A549 (cell line): ENCODE data around the gene PRXL2A. TPM values are rescaled to one million over a fixed set of nuclear protein-coding genes. Genes with fewer than 3 reads are reported as not detected.

Experiments used
- ATAC-seq, 2 experiments: fragments of 200-7000 bp in 1 of 2; fragments of >200 bp in 1 of 2; cut with Nextera tagmentation in 1 of 2; cut with Tn5 transposase in 1 of 2; 3 replicates each; pipeline versions ENCODE4 v1.8.0 to v1.9.1; 2018 to 2020; ENCODE audit warnings: mild to moderate bottlenecking in 1 of 2, moderate library complexity in 1 of 2
- CTCF ChIA-PET: fragments of 300-600 bp; sonication (Branson Sonifier 250); formaldehyde crosslinking; extraction: SDS; loops from one replicate; lab custom pipeline; 2021; ENCODE audit warnings: antibody characterized with exemption, inconsistent platforms; lab: Yijun Ruan, JAX
- POLR2A ChIA-PET: fragments of 350-600 bp; formaldehyde crosslinking; extraction: SDS; loops from one replicate; lab custom pipeline; 2021; ENCODE audit warnings: antibody characterized with exemption, inconsistent platforms; lab: Yijun Ruan, JAX
- DNase-seq, 2 experiments: peaks; one replicate each; pipeline versions ENCODE4 v3.0.0 to v3.0.0-alpha.2; 2011 to 2016; ENCODE audit warnings: low read depth in 1 of 2, low spot score in 1 of 2
- FAIRE-seq: peaks from 2 replicates; lab custom pipeline; 2011; peaks lifted over from hg19 to GRCh38; lab: Jason Lieb, UNC
- H3K27ac ChIP-seq, 2 experiments: fragments of >200 bp; sonication (Bioruptor Twin); formaldehyde crosslinking; 3 replicates each; pipeline ENCODE4 v1.5.1; 2016 to 2017
- H3K4me1 ChIP-seq: fragments of >200 bp; sonication (Bioruptor Twin); formaldehyde crosslinking; 3 replicates; pipeline ENCODE4 v1.6.1; 2016
- H3K4me2 ChIP-seq: fragments of >200 bp; sonication (Bioruptor Twin); formaldehyde crosslinking; 3 replicates; pipeline ENCODE4 v1.6.1; 2016
- H3K4me3 ChIP-seq: fragments of >200 bp; sonication (Bioruptor Twin); formaldehyde crosslinking; 3 replicates; pipeline ENCODE4 v1.5.1; 2016
- H3K9me3 ChIP-seq: fragments of >200 bp; sonication (Bioruptor Twin); formaldehyde crosslinking; 3 replicates; pipeline ENCODE4 v1.6.1; 2016
- CEBPB ChIP-seq, 2 experiments: fragments of >200 bp in 1 of 2; sonication (Bioruptor Twin) in 1 of 2; formaldehyde crosslinking in 1 of 2; IDR thresholded peaks; 2 replicates each; pipeline ENCODE4 v1.6.1; 2012 to 2016
- EHMT2 ChIP-seq: fragments of 200-600 bp; sonication (generic); IDR thresholded peaks from 2 replicates; pipeline ENCODE4 v1.6.1; 2016; ENCODE audit warnings: antibody characterized with exemption, low read depth, mild to moderate bottlenecking, moderate library complexity
- ELK1 ChIP-seq: fragments of 150-350 bp; IDR thresholded peaks from 2 replicates; pipeline ENCODE4 v1.6.1; 2014; ENCODE audit warnings: low read depth, mild to moderate bottlenecking, low read length
- EP300 ChIP-seq, 2 experiments: fragments of >200 bp; sonication (Bioruptor Twin); formaldehyde crosslinking; IDR thresholded peaks; 2 replicates in 1 of 2; 3 replicates in 1 of 2; pipeline ENCODE4 v1.6.1; 2016 to 2017
- ESRRA ChIP-seq: fragments of 150-350 bp; IDR thresholded peaks from 2 replicates; pipeline ENCODE4 v1.6.1; 2014; ENCODE audit warnings: mild to moderate bottlenecking, low read length, borderline replicate concordance
- FOSB ChIP-seq: fragments of 250-450 bp; sonication (Bioruptor Pico); IDR thresholded peaks from 2 replicates; pipeline ENCODE4 v1.5.0; 2020; ENCODE audit warnings: mild to moderate bottlenecking, moderate library complexity
- FOSL2 ChIP-seq, 2 experiments: fragments of 450-650 bp in 1 of 2; fragments of >200 bp in 1 of 2; sonication (Bioruptor Twin) in 1 of 2; formaldehyde crosslinking; IDR thresholded peaks; 2 replicates each; pipeline versions ENCODE4 v1.5.0 to v1.6.1; 2016 to 2020; ENCODE audit warnings: mild to moderate bottlenecking in 1 of 2, moderate library complexity in 1 of 2
- HEYL ChIP-seq: fragments of 250-450 bp; sonication (Bioruptor Pico); IDR thresholded peaks from 2 replicates; pipeline ENCODE4 v1.8.0; 2021; ENCODE audit warnings: mild to moderate bottlenecking, moderate library complexity
- JUNB ChIP-seq: fragments of >200 bp; sonication (Bioruptor Twin); formaldehyde crosslinking; IDR thresholded peaks from 2 replicates; pipeline ENCODE4 v1.6.1; 2016
- KDM1A ChIP-seq: fragments of 200-600 bp; sonication (generic); IDR thresholded peaks from 2 replicates; pipeline ENCODE4 v1.6.1; 2016; ENCODE audit warnings: low read depth, mild to moderate bottlenecking
- MAFK ChIP-seq: fragments of 450-650 bp; IDR thresholded peaks from 2 replicates; pipeline ENCODE4 v1.6.1; 2014; ENCODE audit not compliant: partially characterized antibody
- MAZ ChIP-seq: fragments of 150-350 bp; IDR thresholded peaks from 2 replicates; pipeline ENCODE4 v1.6.1; 2014; ENCODE audit warnings: antibody characterized with exemption, low read depth, low read length, borderline replicate concordance
- RAD21 ChIP-seq, 2 experiments: fragments of >200 bp in 1 of 2; sonication (Bioruptor Twin) in 1 of 2; formaldehyde crosslinking in 1 of 2; IDR thresholded peaks in 1 of 2; conservative IDR thresholded peaks in 1 of 2; 2 replicates in 1 of 2; 3 replicates in 1 of 2; pipeline ENCODE4 v1.6.1; 2012 to 2018; ENCODE audit warnings: inconsistent platforms in 1 of 2
- RFX5 ChIP-seq: fragments of 450-650 bp; IDR thresholded peaks from 2 replicates; pipeline ENCODE4 v1.7.1; 2014; ENCODE audit warnings: antibody characterized with exemption, mild to moderate bottlenecking, moderate library complexity
- RNF2 ChIP-seq: fragments of 200-600 bp; sonication (generic); IDR thresholded peaks from 2 replicates; pipeline ENCODE4 v1.6.1; 2016; ENCODE audit warnings: low read depth, mild to moderate bottlenecking, antibody characterized with exemption, moderate library complexity, borderline replicate concordance
- ZC3H11A ChIP-seq: fragments of 450-650 bp; IDR thresholded peaks from 2 replicates; pipeline ENCODE4 v1.6.1; 2014; ENCODE audit warnings: antibody characterized with exemption, mild to moderate bottlenecking
- WGBS: methylation state at CpG from one replicate; pipeline ENCODE4 v1.1.6; 2017; ENCODE audit errors: missing lambda C conversion rate; 5-methylcytosine and 5-hydroxymethylcytosine counted together
- polyA plus RNA-seq, 4 experiments: library from polyadenylated mRNA; depleted of rRNA in 3 of 4; stranded (reverse); fragments of >200 nt; fragmentation: RNase III in 1 of 4; extraction: RNeasy Plus Mini Kit Qiagen cat#74134 plus additional on column Dnase treatment in 1 of 4; gene quantifications; 2 replicates in 3 of 4; 3 replicates in 1 of 4; pipeline ENCODE4 v1.2.3, GENCODE V29; 2011 to 2017
- TF ChIP-seq, protein P1 (sequence below): IDR thresholded peaks from 2 replicates; pipeline ENCODE4 v1.6.1; 2012
- TF ChIP-seq, protein P2 (sequence below): IDR thresholded peaks from 2 replicates; pipeline ENCODE4 v1.6.1; 2012

PRXL2A gene
- polyA plus RNA-seq, 2 of the 4 experiments (the other 2 are of a cell fraction) = 55.0 to 59.3 TPM

DNA sequence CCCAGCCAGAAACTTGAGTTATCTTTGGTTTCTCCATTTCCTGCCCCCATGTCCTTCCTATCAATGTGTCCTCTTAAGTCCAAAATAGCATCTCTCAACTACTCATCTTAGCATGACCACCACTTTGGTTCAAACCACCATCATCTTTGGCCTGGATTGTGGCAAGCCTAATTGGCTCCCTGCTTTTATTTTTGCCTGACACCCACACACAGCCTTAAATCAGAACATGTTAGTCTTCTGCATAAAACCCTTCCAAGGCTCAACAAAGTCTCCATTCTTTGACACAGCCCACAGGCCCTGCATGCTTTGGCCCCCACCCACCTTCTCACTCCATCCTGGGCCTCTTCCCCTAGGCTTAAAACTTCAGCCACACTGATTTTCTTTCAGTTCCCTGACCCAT is 43.7 kb downstream of the PRXL2A start:
- H3K4me1 ChIP-seq = peaks cover 36% of the 10 kb centered on the region
- H3K27ac ChIP-seq = peak overlapping the region; percentile 99 to 100; a peak in 4 of 6 replicates
- H3K9me3 ChIP-seq = peaks cover 14% of the 10 kb centered on the region
- no peak for FAIRE-seq
- TF ChIP-seq ESRRA (no peak), CEBPB (IDR thresholded peaks at IDR 0.05) (no peak), ELK1 (no peak), FOSL2 (IDR thresholded peaks at IDR 0.05) (no peak), FOSL2 (CRISPR knock-in tag; IDR thresholded peaks at IDR 0.05) (no peak), RAD21 (conservative IDR thresholded peaks at IDR 0.05 in 1 of 2, IDR thresholded peaks at IDR 0.05 in 1 of 2) (no peak), ZC3H11A (no peak), EHMT2 (no peak), HEYL (no peak), EP300 (IDR thresholded peaks at IDR 0.05) (no peak)
- TF ChIP-seq, protein P1, sequence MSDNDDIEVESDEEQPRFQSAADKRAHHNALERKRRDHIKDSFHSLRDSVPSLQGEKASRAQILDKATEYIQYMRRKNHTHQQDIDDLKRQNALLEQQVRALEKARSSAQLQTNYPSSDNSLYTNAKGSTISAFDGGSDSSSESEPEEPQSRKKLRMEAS = no peak
- TF ChIP-seq, protein P2, sequence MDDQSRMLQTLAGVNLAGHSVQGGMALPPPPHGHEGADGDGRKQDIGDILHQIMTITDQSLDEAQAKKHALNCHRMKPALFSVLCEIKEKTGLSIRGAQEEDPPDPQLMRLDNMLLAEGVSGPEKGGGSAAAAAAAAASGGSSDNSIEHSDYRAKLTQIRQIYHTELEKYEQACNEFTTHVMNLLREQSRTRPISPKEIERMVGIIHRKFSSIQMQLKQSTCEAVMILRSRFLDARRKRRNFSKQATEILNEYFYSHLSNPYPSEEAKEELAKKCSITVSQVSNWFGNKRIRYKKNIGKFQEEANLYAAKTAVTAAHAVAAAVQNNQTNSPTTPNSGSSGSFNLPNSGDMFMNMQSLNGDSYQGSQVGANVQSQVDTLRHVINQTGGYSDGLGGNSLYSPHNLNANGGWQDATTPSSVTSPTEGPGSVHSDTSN = no peak
- no peak for DNase-seq
- ChIA-PET CTCF (interaction anchor here (1.3 to 38.6 kb wide), 5 partner anchors 8 to 74 kb away, joined by 3 to 928 read pairs (median 11); no protein-coding TSS in a partner anchor), POLR2A (interaction anchor here (0.7 to 2.0 kb wide), 3 partner anchors 44 to 54 kb away, joined by 4 to 8 read pairs (median 5); partner anchors contain the start of gene PRXL2A)
- ATAC-seq = no peak
- H3K4me3 ChIP-seq = no peak overlapping the region; the same call in 2 of the 3 replicates
- H3K4me2 ChIP-seq = peak overlapping the region; percentile 94

DNA sequence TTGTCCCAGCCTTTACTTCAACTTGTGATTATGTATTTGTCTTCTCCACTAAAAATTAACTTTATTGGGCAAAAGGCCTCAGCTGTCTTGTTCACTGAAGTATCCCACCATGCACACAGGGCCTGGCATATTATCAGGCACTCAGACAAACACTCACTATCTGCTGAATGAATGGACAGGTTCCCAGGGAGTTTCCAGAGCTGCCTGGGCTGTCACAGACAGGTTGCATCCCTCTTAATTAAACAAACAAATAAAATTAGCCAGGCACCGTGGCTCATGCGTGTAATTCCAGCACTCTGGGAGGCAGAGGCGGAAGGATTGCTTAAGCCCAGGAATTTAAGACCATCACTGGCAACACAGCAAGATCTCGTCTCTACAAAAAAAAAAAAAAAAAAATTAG is 44.3 kb downstream of the PRXL2A start:
- Histone ChIP-seq H3K4me3 (peak overlapping the region; percentile 98), H3K4me1 (peaks cover 42% of the 10 kb centered on the region), H3K4me2 (peak overlapping the region; percentile 94), H3K27ac (peak overlapping the region; percentile 99 to 100), H3K9me3 (peaks cover 14% of the 10 kb centered on the region)
- CTCF ChIA-PET = interaction anchor here (1.3 to 38.6 kb wide), 6 partner anchors 9 to 74 kb away, joined by 3 to 928 read pairs (median 6); no protein-coding TSS in a partner anchor
- TF ChIP-seq ZC3H11A (no peak), FOSL2 (IDR thresholded peaks at IDR 0.05) (no peak), FOSL2 (CRISPR knock-in tag; IDR thresholded peaks at IDR 0.05) (no peak), JUNB (no peak), MAFK (no peak), ELK1 (no peak), MAZ (no peak), FOSB (CRISPR knock-in tag) (no peak), RFX5 (no peak), RNF2 (no peak), KDM1A (no peak)
- TF ChIP-seq, protein P1 = no peak
- ATAC-seq (no peak), FAIRE-seq (no peak), DNase-seq (no peak)
- POLR2A ChIA-PET = interaction anchor here (0.7 to 2.0 kb wide), 4 partner anchors 41 to 56 kb away, joined by 3 to 8 read pairs (median 4); partner anchors contain the start of gene PRXL2A
- WGBS = 80% methylated on average over 4 of the region's 4 CpGs
